GM18511 (cell line): ENCODE measurements around the gene KCTD17.

Source experiments
- ATAC-seq: cut with Tn5 transposase; IDR thresholded peaks from one replicate; pipeline ENCODE4 v1.9.1; 2021; ENCODE audit warnings: mild to moderate bottlenecking, moderate library complexity; ENCODE audit not compliant: unreplicated experiment

Gene KCTD17

DNA sequence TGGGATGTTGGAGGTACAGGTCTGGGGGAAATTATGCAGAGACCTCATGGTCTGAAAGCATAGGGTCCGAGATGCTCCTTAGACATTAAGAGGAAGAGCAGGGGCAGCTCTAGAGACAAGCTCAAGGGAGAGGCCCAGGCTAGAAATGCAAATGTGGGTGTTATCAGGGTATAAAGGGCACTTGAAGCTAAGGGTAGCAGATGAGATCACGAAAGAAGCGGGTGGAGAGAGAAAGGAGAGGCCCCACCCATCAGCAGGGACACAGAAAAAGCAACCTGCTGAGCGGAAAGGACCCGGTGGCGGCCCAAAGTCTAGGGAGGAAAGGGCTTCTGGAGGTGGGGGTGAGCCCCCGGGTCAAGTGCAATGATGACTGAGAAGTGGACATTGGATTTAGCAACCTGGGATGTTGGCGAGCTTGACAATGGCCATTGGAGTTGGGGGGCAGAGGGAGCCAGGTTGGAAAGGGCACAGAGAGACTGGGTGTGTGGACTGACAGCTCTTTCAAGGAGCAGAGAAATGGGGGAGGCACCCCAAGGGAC is 49.1 kb downstream of the KCTD17 start:
- ATAC-seq: no peak

- no peak for ATAC-seq
Measured at GRCh38 chr22:37101311-37102066, 49.9 kb downstream of the KCTD17 start.

- no peak for ATAC-seq
Measured at GRCh38 chr22:37103151-37103550, 51.6 kb downstream of the KCTD17 start.

- no peak for ATAC-seq
Measured at GRCh38 chr22:37103656-37104452, 52.3 kb downstream of the KCTD17 start.

DNA sequence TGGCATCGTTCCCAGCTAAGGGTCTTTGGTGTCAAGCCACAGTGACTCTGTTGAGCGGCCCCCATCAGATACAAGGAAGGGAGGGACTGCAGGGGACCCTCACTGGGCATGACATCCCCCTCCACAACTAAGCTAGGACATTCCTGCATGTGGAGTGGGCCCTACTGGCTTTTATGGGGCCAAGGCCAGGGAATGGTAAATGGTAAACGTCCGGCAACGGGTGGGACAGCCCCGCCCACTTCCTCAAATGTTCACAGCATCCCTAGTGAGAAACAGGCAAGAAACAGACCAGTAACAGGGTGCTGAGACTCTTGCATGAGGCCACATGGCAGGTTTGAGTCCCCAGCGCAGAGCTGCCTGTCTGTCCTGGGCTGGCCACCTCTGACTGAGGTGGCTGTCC is 53.6 kb downstream of the KCTD17 start:
- ATAC-seq: no peak

DNA sequence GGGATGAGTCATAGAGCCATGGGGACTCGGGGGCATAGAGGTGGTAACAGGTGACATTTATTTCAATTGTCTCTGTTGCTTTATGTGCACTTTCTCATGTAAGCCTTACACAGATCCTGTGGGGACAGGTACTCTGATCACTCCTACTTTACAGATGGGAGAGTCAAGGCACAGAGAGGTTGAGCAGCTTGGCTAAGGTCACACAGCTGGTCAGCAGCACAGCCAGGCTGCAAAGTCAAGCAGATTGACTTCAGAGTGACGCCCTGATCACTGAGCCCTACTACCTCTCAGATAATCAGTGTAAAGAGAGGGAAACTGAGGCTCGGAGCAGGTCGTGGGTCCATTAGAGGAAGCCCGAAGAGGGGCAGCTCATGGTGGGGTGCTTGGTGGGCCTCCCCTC is 54.4 kb downstream of the KCTD17 start:
- ATAC-seq: no peak

DNA sequence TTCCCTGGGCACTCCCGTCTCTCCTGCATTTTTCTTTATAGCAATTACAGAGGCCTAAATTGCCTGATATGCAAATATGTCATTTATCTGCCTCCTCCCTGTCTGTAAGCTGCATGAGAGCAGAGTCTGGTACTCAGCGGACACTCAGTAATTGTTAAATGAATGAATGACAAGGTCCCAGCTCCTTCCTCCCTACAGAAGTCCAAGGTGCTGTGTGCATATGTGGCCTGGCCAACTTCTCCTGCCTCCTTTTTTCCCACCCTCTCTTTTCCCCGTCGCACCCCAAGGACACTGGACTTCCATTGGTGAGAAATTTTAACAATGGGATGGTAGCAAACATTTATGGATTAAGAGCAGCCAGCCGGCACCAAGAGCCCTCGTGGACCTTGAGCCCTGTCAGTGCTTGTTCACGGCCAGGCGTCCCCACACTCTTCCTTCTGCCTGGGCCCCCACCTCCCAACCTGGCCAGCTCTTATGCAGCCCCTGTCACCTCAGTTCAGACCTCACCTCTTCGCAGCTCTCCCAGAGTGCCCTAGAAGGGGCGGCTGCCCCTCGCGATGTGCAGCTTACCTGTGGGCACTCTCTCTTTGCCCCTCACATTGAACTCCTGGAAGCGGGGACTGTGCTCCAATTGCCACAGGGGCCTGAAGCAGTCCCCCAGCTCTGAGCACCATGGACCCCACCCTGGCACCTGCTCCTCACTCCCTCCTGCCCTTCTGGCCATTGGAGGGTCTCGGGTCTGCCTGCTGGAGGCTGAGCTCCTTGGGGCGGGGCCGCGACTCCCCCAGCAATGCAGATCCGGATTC is 56.5 kb downstream of the KCTD17 start:
- ATAC-seq: no peak

GRCh38 chr22:37109242-37109917 is 57.8 kb downstream of the KCTD17 start, which contains the start of gene TMPRSS6:
TSS of gene TMPRSS6 (minus strand) at chr22:37109713. CDS start at chr22:37103417, 6,296 bp downstream.
- no peak for ATAC-seq

- no peak for ATAC-seq
Measured at GRCh38 chr22:37111156-37111717, 59.7 kb downstream of the KCTD17 start.

DNA sequence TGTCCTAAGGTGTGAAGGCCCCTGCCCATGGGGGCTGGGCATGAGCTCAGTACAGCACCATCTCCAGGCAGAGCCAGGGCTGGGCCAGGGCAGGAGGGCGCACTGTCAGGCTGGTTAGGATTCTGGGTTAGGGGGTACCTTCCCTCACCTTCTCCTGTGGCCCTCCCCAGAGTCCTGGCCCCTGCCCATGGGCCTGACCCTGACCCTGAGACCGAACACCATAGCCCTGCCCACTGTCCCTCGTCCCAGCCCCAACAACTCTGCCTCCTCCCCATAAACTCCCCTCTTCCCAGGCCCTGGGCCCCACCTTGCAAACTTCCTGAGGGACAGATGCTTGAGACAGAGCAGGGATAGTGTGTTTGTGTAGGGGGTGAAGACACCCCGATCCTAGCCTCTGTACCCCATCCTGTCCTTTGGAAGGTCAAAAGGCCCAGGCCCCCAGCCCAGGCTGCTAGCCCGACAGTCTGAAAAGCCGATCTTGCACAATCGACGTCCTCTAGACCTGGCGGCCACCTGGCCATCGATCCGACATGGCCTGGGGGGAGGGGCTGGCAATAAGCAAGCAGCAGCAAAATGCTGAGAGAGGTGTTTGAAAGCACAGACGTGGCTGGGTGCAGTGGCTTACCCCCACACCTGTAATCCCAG is 60.7 kb downstream of the KCTD17 start:
- ATAC-seq: no peak
